IPS-18a (cell line): ENCODE data around the gene ZNF821.

ENCODE experiments used
- H3K27ac ChIP-seq: one replicate; pipeline ENCODE4 v1.5.1; 2013; ENCODE audit warnings: low read length
- H3K27me3 ChIP-seq: one replicate; pipeline ENCODE4 v1.6.1; 2013; ENCODE audit warnings: mild to moderate bottlenecking, low read length; ENCODE audit not compliant: control insufficient read depth, insufficient read depth
- H3K36me3 ChIP-seq: one replicate; pipeline ENCODE4 v1.6.1; 2013; ENCODE audit warnings: low read depth, low read length; ENCODE audit not compliant: control insufficient read depth
- H3K4me1 ChIP-seq: one replicate; pipeline ENCODE4 v1.6.1; 2013; ENCODE audit warnings: low read depth, low read length; ENCODE audit not compliant: control insufficient read depth
- H3K4me3 ChIP-seq: one replicate; pipeline ENCODE4 v1.5.1; 2013; ENCODE audit warnings: low read length
- H3K9ac ChIP-seq: one replicate; pipeline ENCODE4 v1.6.1; 2013; ENCODE audit warnings: mild to moderate bottlenecking, low read length, moderate library complexity
- H3K9me3 ChIP-seq: one replicate; pipeline ENCODE4 v1.6.1; 2013; ENCODE audit warnings: low read depth, low read length; ENCODE audit not compliant: control insufficient read depth

The ZNF821 gene

DNA sequence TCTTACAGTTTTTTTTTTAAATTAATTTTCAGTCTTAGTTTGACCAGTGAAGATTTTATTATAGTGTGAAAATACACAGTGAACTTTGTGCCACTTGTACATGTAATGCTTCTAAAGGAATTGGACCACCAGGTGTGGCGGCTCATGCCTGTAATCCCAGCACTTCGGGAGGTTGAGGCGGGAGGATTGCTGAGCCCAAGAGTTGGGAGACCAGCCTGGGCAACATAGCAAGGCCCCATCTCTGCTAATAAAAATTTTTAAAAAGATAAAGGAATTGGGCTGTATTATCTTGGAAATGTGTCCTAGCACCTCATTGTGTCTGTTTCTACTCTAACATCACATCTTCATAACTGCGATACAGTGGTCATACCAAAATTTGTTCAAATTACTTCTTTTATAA, 15.2 kb upstream of the ZNF821 start:
- H3K27me3 ChIP-seq, result no peaks in the 10 kb centered on the region
- no peaks in the 10 kb centered on the region for H3K9me3 ChIP-seq
- peaks cover 4% of the 10 kb centered on the region for H3K4me1 ChIP-seq
- H3K36me3 ChIP-seq, result no peaks in the 10 kb centered on the region
- H3K9ac ChIP-seq, result no peak overlapping the region
- H3K27ac ChIP-seq, result no peak overlapping the region
- H3K4me3 ChIP-seq, result no peak overlapping the region

DNA sequence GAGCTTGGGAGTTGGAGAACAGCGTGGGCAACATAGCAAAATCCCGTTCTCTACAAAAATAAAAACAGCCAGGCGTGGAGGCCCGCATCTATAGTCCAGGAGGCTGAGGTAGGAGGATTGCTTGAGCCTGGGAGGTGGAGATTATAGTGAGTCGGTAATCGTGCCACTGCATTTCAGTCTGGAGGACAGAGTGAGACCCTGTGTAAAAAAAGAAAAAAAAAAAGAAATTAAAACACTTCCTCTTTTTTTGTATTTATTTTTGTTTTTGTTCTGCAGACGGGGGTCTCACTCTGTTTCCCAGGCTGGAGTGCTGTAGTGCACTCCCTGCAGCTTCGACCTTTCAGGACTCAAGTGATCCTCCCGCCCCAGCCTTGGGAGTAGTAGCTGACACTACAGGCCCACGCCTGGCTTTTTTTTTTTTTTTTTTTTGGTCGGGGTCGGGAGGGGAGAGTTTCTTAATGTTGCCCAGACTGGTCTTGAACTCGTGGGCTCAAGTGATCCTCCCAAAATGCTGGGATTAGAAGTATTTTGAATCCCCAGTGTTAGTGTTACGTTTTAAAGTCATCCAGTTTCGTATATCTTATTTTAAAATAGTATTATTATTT, 12.9 kb upstream of the ZNF821 start:
- Histone ChIP-seq H3K27me3 (no peaks in the 10 kb centered on the region), H3K27ac (no peak overlapping the region), H3K9ac (peak overlapping the region; percentile 93), H3K9me3 (no peaks in the 10 kb centered on the region), H3K4me3 (peak overlapping the region; percentile 90), H3K36me3 (no peaks in the 10 kb centered on the region), H3K4me1 (peaks cover 7% of the 10 kb centered on the region)

DNA sequence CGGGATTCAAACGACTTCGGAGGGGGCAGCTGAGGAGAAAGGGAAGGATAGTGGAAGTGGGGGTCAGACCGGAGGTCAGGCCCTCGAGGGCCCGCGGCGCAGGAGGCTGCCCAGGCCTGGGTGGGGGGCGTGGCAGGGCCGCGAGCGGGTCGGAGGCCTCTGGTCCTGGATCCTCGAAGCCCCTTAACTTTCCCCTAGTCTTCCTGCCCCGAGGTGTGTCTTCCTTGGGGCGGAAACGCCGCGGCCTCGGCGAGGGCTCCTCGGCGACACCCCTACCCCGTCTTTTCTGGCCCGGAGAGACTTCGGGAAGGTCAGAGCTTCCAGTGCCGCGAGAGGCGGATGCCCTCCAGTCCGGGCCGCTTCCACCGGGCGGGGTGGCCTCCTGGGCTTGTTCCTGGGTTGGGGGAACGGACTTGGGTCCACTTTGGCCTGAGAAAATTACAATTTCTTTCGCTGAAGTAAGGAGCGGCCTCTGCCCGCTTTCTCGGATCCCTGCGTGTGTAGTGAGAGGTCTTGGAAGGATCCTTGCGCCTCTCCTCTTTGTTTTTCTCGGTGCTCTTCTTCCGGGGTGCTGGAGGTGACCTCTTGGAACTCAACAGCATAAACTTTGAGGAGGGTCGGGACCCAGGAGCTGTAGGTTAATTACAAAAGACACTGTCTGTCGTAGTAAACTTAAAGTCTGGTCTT, 11.8 kb upstream of the ZNF821 start:
- Histone ChIP-seq H3K27me3 (no peaks in the 10 kb centered on the region), H3K9me3 (no peaks in the 10 kb centered on the region), H3K4me3 (peak overlapping the region; percentile 90), H3K36me3 (no peaks in the 10 kb centered on the region), H3K27ac (peak overlapping the region; percentile 96), H3K4me1 (peaks cover 7% of the 10 kb centered on the region), H3K9ac (peak overlapping the region; percentile 93)

DNA sequence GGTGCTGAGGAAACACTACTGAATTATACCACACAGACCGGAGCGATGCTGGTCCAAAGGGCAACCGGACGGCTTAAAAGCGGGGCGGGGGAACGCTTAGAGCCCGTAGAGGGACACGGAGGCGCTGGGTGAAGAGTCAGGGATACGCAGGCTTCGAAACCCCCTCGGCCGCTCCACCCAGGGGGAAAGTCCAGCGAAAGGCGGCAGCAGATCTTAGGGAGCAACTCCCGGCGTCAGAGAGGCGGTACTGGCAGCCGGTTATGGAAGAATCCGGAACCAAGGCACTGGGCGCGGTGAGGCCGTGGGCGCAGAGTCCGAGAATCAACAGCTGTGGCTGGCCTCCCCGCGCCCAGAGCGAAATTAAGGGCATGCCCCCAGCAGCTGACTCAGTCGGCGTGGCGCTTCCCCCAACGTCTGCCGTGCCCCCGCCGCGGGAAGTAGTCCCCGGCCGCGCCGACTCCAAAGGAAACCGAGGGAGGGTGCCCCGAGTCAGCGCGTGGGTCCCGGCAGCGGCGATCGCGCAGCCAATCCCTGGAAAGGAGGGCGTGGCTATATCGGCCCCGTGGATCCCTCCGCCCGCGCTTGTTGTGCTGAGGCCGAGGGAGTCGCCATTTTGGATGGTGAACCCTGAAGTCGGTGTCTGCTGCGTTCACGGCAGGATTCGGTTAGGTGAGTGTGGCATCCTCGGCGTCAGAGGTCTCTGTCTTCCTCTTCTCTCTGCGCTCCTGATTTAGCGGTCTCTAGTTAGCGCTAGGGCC, 11.1 kb upstream of the ZNF821 start, which contains the start of gene IST1:
TSS of gene IST1 (plus strand) at position 611 of the 758 bp plus-strand sequence. CDS start 20,110 bp downstream, outside the sequence.
- Histone ChIP-seq H3K27me3 (no peaks in the 10 kb centered on the region), H3K9ac (peak within 1 kb of the TSS; percentile 93), H3K36me3 (no peaks in the 10 kb centered on the region), H3K27ac (peak within 1 kb of the TSS; percentile 96), H3K4me3 (peak within 1 kb of the TSS; percentile 90), H3K9me3 (no peaks in the 10 kb centered on the region), H3K4me1 (peaks cover 7% of the 10 kb centered on the region)

DNA sequence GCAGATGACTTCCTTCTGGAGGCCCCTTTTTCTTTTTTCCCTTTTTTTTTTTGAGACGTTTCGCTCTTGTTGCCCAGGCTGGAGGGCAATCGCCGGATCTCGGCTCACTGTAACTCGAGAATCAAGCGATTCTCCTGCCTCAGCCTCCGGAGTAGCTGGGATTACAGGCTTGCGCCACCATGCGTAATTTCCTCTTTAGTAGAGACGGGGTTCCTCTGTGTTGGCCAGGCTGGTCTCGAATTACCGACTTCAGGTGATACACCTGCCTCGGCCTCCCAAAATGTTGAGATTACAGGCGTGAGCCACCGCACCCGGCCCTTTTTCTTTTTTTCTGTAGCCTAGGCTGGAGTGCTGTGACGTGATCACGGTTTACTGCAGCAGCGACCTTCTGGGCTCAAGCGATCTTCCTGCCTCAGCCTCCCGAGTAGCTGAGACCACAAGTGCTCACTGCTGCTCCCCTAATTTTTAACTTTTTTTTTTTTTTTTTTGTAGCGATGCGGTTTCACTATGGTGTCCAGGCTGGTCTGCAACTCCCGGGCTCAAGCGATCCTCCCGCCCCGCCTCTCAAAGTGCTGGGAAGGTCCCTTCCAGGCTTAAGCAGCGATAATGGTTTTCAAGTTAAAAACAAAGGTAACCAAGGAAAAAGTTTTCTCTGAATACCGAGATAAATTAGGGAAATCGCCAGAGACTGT, 10.4 kb upstream of the ZNF821 start:
- no peaks in the 10 kb centered on the region for H3K27me3 ChIP-seq
- H3K9me3 ChIP-seq, result no peaks in the 10 kb centered on the region
- H3K9ac ChIP-seq, result peak overlapping the region; percentile 93
- no peaks in the 10 kb centered on the region for H3K36me3 ChIP-seq
- H3K27ac ChIP-seq, result peak overlapping the region; percentile 96
- peak overlapping the region; percentile 90 for H3K4me3 ChIP-seq
- peaks cover 7% of the 10 kb centered on the region for H3K4me1 ChIP-seq

DNA sequence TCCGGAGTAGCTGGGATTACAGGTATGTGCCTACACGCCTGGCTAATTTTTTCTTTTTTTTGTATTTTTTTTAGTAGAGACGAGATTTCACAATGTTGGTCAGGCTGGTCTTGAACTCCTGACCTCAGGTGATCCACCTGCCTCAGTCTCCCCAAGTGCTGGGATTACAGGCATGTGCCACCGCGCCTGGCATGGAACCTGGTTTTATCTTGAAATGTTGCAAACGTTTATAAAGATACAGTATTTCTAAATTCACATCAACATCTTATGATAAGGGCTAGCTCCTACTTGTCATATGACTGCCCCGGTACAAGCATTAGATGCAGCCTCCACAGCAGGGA, 9.9 kb upstream of the ZNF821 start:
- H3K4me3 ChIP-seq, result peak overlapping the region; percentile 90
- no peaks in the 10 kb centered on the region for H3K36me3 ChIP-seq
- H3K27me3 ChIP-seq, result no peaks in the 10 kb centered on the region
- H3K9me3 ChIP-seq, result no peaks in the 10 kb centered on the region
- H3K27ac ChIP-seq, result no peak overlapping the region
- H3K4me1 ChIP-seq, result peaks cover 7% of the 10 kb centered on the region
- peak overlapping the region; percentile 93 for H3K9ac ChIP-seq

DNA sequence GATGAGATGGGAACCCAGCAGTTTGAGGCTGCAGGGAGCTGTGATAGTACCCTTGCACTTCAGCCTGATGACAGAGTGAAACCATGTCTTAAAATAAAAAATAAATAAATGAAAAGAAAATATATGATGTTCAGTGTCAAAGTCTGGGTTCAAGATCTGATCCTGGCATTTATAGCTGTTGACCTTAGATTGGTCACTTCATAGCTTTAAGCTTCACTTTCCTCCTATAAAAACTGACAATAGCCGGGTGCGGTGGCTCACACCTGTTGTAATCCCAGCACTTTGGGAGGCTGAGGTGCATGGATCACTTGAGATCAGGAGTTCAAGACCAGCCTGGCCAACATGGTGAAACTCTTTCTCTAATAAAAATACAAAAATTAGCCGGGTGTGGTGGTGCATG, 5.2 kb upstream of the ZNF821 start:
- no peak overlapping the region for H3K9ac ChIP-seq
- H3K4me3 ChIP-seq, result no peak overlapping the region
- no peaks in the 10 kb centered on the region for H3K36me3 ChIP-seq
- no peak overlapping the region for H3K27ac ChIP-seq
- peaks cover 3% of the 10 kb centered on the region for H3K4me1 ChIP-seq
- no peaks in the 10 kb centered on the region for H3K27me3 ChIP-seq
- H3K9me3 ChIP-seq, result no peaks in the 10 kb centered on the region

DNA sequence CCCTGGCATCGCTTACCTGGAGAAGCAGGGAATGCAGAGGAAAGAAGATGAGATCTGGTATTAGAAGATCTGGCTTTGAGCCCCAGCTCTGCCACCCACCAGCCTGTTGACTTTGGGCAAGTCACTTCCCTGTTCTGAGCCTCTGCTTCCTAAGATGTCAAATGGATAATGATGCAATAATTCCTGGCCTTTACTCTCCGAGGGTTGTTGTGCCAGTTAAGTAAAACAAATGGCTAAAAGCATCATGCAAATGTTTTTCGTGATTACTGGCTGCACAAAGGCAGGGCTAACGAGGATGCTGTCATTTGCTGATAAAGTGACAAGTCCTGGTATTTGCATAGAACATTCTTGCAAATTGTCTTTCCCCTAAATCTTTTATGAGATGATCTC, 1.3 kb upstream of the ZNF821 start:
- Histone ChIP-seq H3K4me3 (no peak overlapping the region), H3K27me3 (no peaks in the 10 kb centered on the region), H3K9ac (no peak overlapping the region), H3K27ac (no peak overlapping the region), H3K9me3 (no peaks in the 10 kb centered on the region), H3K36me3 (peaks cover 5% of the 10 kb centered on the region), H3K4me1 (peaks cover 10% of the 10 kb centered on the region)

DNA sequence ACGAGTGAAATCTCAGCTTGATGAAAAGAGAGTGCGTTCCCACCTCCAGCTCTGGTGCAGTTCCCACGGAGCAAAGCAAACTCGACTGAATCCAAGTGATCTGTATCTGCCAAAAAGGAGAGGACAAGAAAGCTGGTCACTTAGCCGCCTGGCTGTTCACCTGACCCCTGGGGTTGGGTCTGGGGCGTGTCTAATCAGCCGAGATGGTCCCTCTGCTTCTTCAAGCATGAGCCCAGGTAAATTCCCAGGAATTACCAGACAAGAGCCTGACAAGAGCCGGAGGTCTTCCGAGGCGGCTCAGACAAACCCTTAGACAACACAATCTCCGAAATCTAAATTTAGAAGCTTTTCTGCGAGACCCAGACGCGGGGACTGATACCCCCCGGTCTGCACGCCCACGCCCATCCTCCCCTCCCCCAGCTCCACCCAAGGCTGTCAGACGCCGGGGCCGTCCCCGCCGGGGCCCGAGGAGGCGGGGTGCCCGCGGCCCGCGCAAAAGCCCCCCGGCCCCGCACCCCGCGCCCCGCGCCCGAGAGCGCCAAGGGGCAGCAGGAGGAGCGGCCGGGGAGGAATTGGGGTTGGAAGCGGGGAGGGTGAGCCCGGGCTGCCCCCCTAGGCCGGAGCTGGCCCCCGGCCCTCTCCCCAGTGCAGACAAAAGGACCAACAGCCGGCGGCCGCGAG, 674 bp downstream of the ZNF821 start:
- Histone ChIP-seq H3K4me3 (peak overlapping the region; percentile 86), H3K9me3 (no peaks in the 10 kb centered on the region), H3K27ac (peak overlapping the region; percentile 41), H3K36me3 (peaks cover 22% of the 10 kb centered on the region), H3K9ac (peak overlapping the region; percentile 85), H3K4me1 (peaks cover 10% of the 10 kb centered on the region), H3K27me3 (no peaks in the 10 kb centered on the region)

DNA sequence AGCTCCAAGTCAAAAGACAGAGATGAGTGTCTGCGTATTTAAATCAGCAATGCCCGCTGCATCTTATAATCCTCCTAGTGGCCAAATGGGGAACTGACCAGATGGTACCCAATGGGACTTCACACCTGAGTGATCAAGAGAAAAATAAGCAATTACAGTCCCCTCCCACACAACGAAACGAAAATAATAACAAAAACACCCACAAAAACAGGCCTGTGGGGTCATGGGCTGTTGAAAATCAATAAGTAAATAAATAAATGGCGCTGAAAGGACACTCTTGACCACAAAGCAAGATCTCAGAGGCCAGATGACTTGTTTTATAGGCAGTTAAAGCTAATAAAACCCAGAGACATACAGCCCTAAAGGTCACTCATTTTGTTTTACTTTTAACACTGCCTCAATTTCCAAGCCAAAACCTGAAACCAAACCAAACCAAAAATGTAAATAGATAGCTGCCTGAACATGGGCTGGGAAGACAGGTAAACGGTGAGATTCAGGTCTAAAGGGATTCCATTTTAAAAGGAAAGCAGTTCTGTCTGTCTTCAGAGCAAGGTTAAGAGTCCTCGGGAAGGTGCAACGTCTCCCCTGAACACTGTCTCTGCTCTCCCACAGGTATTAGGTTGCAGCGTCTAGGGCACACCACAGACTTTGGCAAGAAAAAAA, 1.3 kb downstream of the ZNF821 start:
- Histone ChIP-seq H3K36me3 (peaks cover 22% of the 10 kb centered on the region), H3K27ac (no peak overlapping the region), H3K4me1 (peaks cover 10% of the 10 kb centered on the region), H3K9ac (peak overlapping the region; percentile 85), H3K9me3 (no peaks in the 10 kb centered on the region), H3K4me3 (peak overlapping the region; percentile 86), H3K27me3 (no peaks in the 10 kb centered on the region)
